Measurements from ENCODE around the gene PUS10.
A peak's percentile ranks its signal among the peaks of the same experiment; 100 is the strongest.
"Not testable (repeated sequence)": the region's sequence is repeated elsewhere in the genome, so short reads cannot be mapped to it uniquely, and the experiment has no call there.

Gene PUS10, protein sequence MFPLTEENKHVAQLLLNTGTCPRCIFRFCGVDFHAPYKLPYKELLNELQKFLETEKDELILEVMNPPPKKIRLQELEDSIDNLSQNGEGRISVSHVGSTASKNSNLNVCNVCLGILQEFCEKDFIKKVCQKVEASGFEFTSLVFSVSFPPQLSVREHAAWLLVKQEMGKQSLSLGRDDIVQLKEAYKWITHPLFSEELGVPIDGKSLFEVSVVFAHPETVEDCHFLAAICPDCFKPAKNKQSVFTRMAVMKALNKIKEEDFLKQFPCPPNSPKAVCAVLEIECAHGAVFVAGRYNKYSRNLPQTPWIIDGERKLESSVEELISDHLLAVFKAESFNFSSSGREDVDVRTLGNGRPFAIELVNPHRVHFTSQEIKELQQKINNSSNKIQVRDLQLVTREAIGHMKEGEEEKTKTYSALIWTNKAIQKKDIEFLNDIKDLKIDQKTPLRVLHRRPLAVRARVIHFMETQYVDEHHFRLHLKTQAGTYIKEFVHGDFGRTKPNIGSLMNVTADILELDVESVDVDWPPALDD

DNA sequence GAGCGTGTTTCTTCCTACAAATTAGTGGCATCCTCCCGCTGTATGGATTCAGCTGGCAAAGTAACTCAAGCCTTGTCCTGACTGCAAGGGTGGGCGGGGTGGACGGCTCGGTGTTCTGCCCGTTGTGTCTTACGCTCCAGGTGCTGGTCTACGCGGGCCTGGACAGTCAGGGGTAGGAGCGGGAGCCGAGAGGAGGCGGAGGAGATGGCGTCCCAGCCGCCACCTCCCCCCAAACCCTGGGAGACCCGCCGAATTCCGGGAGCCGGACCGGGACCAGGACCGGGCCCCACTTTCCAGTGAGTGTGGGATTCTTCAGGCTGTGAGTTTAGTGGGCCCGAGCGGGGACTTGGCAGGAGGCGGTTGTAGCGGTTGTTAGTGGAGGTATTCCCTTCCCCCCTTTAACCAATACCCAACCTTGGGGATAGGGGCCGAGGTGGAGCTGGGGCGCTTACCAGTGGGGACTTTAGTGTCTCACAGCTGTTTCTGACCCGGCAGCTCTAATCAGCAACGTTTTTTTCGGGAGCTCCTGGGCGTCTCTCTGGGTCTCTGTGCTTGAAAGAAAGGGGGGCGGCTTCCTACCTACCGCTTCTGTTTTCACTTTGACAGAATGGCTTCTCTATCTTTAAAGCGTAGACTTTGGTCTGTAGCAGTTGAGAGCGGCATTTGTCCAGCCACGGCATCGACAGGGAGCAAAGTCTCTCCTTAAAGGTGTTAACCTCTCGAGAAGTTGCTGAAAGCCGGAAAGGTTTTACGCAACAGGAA lies at the start of gene PUS10, which contains the start of gene PEX13:
PUS10 (minus strand) TSS at position 700 of the 762 bp plus-strand sequence. CDS start 6,365 bp downstream, outside the sequence.
PEX13 (plus strand) TSS at position 165 of the 762 bp plus-strand sequence; CDS start at position 205, 40 bp downstream.
- DNase-seq (ENCODE audit: low read depth in 1 of 2, low spot score in 1 of 2): peak; percentile 37 to 49

DNA sequence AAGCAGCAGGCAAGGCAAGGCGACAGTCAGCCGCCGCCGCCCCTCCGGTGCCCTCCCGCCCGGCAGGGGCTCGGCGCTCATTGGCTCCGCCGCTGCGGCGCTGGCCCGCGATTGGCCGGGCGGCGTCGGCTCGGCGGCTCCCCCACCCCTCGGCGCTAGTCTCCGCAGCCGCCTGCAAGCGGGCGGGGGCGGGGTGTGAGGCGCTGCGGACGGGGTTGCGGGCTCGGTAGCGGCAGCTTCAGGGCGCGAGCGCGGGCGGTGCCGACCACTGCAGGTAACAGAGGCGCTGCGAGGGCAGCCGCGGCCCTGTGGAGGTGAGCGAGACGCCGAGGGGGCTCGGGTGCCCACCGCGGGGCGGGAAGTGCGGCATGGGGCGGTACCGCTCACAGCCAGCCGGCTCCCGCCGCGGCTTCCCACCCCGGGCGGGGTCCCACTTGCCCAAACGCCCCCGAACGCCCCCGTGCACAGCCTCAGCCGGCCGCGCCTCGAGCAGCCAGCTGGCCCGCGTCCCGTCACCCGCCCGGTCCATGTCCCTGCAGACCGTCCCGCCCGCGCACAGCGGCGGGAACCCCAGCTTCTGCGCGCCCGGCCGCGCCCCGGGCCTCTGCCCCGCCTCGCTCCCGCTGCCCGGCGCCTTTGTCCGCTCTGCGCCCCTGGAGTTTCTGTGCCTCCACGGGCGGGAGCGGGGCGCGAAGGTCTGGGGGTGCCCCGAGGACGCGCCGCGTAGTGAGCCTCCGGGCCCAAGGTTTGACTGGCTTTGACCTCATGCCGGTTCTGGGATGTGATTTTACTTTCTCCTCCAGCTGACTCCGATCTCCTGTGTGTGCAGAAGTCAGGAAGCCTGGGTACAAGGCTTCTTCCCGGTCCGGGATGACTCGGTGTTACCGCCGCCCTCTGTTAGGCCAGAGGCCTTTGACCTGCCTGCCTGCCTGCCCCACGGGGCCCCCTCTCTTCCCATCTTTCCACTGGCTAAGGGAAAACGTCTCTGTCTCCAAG lies 48.0 kb upstream of the PUS10 start, which contains the start of gene SANBR:
SANBR (plus strand) TSS at position 158 of the 996 bp plus-strand sequence. CDS start 4,480 bp downstream, outside the sequence.
- DNase-seq (ENCODE audit: low read depth in 1 of 2, low spot score in 1 of 2): peak; percentile 72 to 78

GRCh38 chr2:61059382-61059781 lies 41.3 kb upstream of the PUS10 start:
- DNase-seq (ENCODE audit: low read depth in 1 of 2, low spot score in 1 of 2): no peak

- no peak for DNase-seq (ENCODE audit: low read depth in 1 of 2, low spot score in 1 of 2)
These were observed 39.5 kb upstream of the PUS10 start for GRCh38 chr2:61057562-61057961.

DNA sequence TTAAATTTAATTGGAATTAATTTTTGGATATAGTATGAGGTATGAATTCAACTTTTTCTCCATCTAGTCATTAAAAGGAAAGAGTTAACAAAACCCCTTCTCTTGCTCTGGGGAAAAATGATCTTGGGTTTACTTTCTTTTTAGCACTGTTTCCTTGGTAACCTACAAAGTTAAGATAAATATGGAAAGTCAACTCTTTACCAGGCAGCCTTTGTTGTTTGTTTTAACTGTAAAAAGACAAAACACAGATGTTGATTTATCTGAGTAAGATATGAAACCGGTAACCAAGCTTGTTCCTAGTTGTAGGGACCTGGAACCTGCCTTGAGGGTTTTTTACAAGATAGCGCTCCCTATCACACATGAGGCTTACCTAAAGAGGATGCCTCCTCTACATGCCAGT lies 37.5 kb upstream of the PUS10 start:
- DNase-seq (ENCODE audit: low read depth in 1 of 2, low spot score in 1 of 2): no peak

GRCh38 chr2:61045999-61046398 lies 27.9 kb upstream of the PUS10 start:
- DNase-seq (ENCODE audit: low read depth in 1 of 2, low spot score in 1 of 2): no peak

DNA sequence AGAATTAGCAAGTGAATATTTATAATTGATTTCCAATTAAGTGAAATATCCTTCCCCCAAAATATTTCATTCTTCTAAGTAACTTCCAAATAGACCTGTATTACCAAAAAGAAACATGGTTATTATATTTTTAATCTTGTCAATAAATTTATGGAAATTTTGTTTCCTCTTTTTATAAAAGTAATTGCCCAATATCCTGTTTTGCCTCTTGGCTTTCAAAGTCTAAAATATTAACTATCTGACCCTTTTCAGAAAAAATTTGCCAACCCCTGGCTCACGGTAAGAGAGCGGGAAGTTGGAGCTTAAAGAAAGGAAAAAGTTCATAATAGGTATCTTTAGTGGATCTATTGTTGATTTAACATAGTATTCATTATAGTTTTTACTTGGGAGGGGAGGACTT lies 27.2 kb upstream of the PUS10 start:
- no peak for DNase-seq (ENCODE audit: low read depth in 1 of 2, low spot score in 1 of 2)

GRCh38 chr2:61044636-61045035 lies 26.6 kb upstream of the PUS10 start:
- no peak for DNase-seq (ENCODE audit: low read depth in 1 of 2, low spot score in 1 of 2)

DNA sequence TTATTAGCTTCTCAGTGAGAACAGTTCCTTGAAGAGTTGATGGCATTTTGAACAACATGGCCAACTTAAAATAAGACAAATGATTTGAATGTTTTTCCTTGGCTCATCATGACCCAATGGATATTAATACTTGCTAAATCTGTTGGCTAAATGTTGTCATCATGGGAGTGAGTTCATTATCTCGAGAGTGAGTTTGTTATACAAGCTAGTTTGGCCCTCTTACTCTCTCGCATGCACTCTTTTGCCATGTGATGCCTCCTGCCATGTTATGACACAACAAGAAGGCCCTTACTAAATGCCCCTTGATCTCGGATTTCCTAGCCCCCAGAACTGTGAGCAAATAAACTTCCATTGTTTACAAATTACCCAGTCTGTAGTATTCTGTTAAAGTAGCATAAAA lies 24.8 kb upstream of the PUS10 start:
- DNase-seq (ENCODE audit: low read depth in 1 of 2, low spot score in 1 of 2): no peak

- not testable (repeated sequence) for DNase-seq (ENCODE audit: low read depth in 1 of 2, low spot score in 1 of 2)
These were observed 18.6 kb upstream of the PUS10 start for GRCh38 chr2:61036643-61037042.

- DNase-seq (ENCODE audit: low read depth in 1 of 2, low spot score in 1 of 2): not testable (repeated sequence)
These were observed 16.5 kb upstream of the PUS10 start for GRCh38 chr2:61034592-61034991.

- DNase-seq (ENCODE audit: low read depth in 1 of 2, low spot score in 1 of 2): no peak
These were observed 11.5 kb upstream of the PUS10 start for GRCh38 chr2:61029533-61029932.

DNA sequence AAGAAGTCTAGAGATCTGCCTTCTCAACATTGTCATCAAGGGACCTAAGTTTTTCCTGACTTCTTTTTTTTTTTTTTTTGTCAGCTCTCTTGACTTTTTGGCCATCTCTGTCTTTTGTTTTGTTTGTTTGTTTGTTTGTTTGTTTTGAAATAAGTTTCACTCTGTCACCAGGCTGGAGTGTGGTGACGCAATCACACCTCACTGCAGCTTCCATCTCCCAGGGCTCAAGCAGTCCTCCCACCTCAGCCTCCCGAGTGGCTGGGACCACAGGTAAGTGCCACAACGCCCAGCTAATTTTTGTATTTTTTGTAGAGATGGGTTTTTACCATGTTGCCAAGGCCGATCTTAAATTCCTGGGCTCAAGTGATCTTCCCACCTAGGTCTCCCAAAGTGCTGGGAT lies 5.6 kb upstream of the PUS10 start:
- DNase-seq (ENCODE audit: low read depth in 1 of 2, low spot score in 1 of 2): no peak

- DNase-seq (ENCODE audit: low read depth in 1 of 2, low spot score in 1 of 2): no peak
These were observed 3.2 kb upstream of the PUS10 start for GRCh38 chr2:61021228-61021660.

DNA sequence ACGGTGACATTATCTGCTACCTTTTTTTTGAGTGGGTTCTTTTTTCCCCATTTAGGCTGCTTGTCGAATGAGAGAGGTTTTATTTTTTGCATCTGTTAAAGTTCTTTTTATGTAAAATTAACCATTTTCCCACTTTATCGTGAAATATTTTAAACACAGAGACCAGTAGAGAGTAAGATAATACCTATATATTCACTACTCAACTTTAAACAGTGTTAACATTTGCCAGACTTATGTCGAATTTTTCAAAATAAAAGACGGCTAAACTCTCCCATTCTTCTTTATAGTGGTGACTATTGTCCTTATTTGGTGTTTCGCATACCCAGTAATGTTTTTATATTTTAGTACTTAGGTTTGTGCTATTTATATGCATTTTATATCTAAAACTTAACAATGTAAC lies 743 bp upstream of the PUS10 start:
- no peak for DNase-seq (ENCODE audit: low read depth in 1 of 2, low spot score in 1 of 2)

DNA sequence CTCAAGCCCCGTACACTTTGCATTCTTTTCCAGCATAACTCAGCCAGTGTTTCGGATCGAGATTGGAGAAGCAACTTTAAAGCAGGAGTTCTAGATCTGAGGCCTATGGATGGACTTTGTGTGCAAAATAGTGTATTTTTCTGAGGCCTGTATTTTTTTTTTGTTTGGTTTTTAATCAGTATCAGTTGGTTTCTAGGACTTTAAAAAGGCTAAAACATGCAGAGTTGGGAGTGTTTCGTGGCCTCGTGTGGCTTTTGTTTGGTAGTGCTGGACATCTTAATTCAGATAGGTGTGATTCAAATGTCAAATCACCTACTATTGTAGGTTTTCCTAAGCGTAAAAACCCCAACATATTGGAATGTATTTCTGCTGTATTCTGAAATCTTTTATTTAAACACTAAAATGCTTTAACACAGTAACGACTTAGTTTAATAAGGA lies 282 bp upstream of the PUS10 start:
- no peak for DNase-seq (ENCODE audit: low read depth in 1 of 2, low spot score in 1 of 2)

DNA sequence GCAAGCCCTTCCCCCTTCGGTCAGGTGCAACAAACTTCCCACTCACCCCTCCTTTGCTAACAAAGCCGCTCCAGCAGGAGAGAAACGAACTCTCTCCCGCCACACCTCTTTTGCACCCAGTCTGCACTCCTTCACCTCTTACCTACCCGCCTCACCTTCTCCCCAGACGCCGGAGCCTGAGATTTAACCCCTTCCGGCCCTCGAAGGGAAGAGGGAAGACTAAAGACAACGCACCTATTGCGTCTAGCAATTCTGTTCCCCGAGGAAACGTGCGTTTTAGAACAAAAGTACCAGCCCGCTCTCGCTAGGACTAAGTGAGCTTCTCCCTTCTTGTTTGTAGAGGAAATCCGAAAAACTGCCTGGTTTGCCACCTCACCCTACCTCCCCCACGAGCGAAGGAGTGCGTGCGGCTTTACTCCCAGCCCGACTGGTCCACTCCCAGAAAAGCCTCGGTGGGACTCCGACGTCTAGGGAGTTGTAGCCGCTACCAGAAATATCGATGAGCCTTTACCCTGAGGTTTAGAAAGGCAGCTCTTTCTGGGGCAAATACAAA lies 976 bp downstream of the PUS10 start:
- DNase-seq (ENCODE audit: low read depth in 1 of 2, low spot score in 1 of 2): peak; percentile 40 to 44

DNA sequence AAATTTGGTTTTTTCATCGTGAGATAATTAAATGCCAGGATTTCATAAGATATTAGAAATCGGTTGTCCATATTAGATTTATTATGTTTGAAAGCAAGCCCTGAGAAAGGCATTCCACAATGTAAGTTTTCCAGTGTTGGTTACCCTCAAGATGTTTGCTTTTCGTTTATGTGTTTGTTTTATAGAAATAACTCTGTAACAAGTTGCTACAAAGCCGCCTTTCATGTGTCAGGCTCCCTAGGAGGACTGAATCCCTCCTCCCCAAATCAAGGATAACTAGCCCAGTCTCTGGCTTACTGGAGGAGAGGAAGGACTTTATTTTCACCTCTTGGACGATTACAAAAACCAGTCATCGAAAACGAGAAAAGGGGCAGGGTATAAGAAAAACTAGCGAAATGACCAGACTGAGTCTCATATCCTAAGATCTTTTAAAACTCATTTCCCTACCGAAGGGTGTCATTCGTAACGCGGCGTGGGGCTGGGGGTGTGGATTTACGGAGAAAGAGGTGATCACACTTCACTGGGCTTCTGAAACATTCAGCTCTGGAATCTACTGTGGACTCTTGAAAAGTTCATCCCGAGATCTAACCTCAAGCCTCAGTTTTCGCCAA lies 1.6 kb downstream of the PUS10 start:
- peak in 1 of 2 donors; percentile 3 for DNase-seq (ENCODE audit: low read depth in 1 of 2, low spot score in 1 of 2)

GRCh38 chr2:61015976-61016375 lies 2.1 kb downstream of the PUS10 start:
- DNase-seq (ENCODE audit: low read depth in 1 of 2, low spot score in 1 of 2): no peak

- no peak for DNase-seq (ENCODE audit: low read depth in 1 of 2, low spot score in 1 of 2)
These were observed 3.3 kb downstream of the PUS10 start for GRCh38 chr2:61014763-61015162.

All from stimulated activated CD4-positive, alpha-beta T cell treated with anti-CD3 and anti-CD28 coated beads, Interleukin-15, amount 100 ng/mL, for 1 hour (primary cell).